HG03575 (cell line): ENCODE measurements around the gene SLC4A1.

Experiments
- ATAC-seq: cut with Tn5 transposase; IDR thresholded peaks from one replicate; pipeline ENCODE4 v1.9.1; 2021; ENCODE audit not compliant: unreplicated experiment, insufficient number of reproducible peaks, low FRiP score; ENCODE audit errors: extremely low read depth

The SLC4A1 gene

DNA sequence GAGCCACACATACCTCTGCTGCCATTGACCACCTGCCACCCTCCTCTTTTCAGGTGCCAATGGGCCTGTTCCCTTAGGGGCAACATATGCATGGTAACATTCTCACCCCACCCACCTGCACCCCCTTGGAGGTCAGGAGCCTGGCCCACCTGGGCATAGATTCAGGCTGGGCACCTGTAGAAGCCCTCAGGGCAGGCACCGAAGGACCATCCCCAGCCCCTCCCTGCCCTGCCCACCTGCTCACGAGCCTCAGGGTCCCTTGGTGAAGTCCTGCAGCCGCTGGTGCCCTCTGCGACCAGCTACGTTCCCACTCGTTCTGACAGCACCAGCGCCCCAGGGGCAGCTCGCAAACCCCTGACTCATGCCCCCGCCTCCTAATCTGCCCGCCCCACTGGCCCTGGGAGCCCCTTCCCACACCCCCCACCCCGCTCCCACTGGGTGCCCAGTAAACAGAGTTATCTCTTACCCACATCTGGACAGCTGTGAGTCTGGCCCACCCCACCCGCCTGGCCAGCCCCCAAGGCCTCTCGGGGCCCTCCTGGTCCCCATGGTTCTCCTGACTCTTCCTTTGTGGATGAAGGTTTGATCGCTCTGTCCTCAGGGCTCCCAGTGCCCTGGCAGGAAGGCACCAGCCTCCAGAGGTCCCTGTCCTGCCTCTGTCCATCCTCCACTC lies at the start of gene SLC4A1:
SLC4A1 (minus strand) TSS at position 318 of the 673 bp plus-strand sequence. CDS start 5,269 bp downstream, outside the sequence.
- no peak for ATAC-seq

DNA sequence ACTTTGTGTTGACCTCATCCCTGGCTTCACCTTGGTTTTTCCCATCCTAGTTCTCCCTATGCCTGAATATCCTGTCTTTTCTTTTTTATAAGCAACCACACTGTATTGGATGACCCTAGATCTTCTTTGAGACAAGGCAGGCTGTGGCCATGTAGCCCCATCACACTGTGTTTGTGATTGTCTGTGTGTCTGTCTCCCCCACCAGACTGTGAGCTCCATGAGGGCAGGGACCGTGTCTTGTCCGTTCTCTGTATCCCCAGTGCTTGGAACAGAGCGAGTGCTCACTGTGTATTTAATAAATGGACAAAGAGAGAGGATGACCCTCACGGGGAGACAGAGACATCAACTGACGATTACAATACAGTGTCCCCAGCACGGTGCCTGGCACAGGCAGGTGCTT lies 49.6 kb upstream of the SLC4A1 start:
- no peak for ATAC-seq

DNA sequence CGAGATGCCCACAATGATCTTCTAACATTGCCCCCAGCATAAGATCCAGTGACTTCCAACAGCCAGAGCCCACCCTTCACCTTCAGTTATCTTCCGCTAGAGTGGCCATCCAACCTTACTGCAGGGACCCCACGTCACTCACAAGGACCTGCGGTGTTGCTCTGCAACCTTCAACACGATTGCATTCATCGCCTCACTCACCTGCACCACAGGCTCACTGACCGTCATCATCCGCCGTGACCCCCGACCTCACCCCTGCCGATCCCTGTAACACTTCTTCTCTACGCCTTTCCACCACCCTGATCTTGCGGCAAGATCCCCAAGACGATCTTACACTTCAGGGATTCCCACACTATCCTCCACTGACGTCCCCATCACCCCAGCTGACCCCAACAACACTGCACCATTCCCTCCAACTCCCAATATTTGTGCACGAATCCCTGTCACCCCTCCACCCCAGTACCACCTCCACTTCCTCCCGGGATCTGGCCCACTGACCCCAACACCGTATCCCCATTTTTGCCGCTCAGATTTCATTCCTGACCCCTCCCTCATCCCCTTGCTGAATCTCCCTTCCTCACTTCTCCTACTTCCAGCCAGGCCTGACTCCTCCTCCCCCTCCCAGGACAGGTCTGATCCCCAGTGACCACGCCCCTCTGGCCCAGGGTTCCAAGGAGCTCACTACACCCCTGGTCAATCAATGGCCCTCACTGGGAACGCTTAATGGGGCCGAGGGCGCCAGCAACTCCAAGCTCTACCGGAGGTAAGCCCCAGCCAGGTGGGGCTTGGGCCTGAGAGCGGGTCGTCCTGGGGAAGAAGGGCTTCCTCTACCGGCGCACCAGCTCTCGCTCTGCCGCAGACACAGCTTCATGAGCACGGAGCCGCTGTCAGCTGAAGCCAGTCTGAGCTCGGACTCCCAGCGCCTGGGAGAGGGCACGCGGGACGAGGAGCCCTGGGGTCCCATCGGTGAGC lies 48.1 kb upstream of the SLC4A1 start:
- ATAC-seq, result no peak

DNA sequence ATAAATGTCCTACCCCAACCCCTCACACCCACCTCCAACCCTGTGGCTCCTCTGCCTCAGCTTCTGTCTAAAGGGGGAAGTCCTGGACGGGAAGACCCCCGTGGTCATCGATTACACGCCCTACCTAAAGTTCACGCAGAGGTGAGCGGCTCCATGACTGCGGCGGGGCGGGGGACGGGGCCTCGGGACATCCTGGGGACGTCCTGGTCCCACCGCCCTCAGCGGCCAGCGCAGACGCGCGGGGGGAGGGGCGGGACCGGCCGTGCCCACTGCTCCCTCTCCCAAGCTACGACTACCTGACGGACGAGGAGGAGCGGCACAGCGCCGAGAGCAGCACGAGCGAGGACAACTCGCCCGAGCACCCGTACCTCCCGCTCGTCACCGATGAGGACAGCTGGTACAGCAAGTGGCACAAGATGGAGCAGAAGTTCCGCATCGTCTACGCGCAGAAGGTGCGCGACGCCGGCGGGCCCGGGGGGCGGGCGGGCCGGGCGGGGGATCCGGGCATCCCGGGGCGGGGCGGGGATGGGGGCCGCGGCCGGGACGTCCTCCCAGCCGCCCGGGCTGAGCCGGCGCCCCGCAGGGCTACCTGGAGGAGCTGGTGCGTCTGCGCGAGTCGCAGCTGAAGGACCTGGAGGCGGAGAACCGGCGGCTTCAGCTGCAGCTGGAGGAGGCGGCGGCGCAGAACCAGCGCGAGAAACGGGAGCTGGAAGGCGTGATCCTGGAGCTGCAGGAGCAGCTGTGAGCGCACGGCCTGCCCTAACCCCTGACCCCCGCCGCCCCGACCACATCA lies 47.1 kb upstream of the SLC4A1 start:
- no peak for ATAC-seq

DNA sequence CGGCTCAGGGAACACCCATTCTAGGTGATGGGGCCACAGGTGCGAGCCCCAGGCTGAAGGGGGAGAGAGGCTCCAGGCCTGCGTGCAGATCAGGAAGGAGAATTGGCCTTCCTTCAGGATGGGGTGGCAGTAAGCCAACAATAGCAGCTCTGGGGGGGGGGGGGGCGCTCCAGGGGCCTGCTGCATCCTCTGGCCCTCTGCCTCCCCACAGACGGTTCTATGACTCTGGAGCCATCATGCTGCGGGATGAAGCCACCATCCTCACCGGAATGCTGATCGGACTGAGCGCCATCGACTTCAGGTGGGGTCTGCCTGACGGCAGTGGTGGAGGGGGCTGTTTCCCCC lies 46.6 kb upstream of the SLC4A1 start:
- ATAC-seq, result no peak

DNA sequence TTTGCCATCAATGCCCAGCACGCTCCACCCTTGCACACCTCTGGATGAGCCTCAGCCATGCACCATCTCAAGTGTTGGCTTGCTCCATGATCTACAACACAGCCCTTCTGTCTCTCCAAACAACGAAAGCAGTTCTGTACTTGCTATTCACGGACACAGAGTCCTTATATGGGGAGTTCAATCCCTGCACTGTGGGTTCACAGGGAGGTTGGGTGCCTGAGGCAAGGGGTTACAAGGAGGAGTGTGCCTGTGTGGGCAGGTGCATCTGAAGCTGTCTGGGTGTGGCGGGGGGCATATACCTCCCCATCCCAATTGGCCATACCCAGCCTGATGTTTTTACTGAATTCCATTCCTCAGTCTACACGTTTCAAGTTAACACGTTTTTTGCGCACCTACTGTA lies 46.1 kb upstream of the SLC4A1 start:
- no peak for ATAC-seq

DNA sequence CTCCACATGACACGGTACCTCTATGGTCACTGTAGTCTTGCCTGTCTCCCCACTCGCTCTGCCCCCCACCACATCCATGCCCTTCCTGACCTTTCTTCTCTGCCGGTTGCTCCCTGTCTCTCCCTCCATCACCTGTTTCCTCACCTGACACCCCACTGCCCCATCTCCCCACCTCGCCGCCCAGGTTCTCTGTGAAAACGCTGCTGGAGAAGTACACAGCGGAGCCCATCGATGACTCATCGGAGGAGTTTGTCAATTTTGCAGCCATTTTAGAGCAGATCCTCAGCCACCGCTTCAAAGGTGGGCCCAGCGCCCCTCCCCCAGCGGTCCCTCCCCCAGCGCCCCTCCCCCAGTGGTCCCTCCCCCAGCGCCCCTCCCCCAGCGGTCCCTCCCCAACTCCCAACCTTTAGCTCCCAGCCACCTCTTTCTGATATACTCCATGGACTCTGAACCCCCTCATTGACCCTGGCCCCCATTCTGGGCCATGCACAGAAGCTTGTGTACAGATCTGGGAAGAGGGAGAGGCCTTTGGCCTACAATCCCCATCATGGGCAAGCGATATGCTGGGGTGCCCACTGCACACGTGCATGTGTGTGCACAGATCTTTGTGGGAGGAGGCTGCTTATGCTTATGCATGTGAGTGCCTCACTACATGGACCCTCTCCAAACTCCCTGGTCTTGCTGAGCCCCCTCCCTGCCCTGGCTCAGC lies 44.6 kb upstream of the SLC4A1 start:
- no peak for ATAC-seq

DNA sequence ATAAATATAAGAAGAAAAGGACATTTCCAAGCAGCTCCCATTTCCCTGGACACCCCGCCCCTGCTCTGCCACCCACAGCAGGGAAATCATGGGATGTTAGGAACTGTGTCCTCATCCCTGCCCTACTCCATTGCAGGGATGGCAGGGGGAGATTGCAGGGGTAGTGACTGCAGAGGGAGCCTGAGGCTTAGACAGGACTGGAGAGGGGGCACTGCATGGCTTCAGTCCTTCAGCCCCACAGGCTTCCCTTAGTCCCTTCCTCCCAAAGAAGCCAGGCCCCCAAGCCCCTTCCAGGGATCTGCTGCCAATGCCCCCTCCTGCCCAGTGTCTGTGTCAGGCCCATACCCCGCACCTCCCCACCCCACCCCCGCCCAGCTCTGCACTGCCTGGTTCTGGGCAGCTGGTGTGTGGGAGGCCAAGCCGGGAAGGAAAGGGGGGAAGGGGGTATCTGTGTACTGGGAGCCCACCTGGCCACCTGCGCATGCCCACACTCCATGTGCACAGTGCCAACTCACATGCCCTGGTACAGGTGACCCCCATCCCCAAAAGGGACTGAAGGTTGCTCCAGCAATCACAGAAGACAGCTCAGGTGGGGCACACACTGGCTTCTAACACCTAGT lies 43.7 kb upstream of the SLC4A1 start:
- ATAC-seq, result no peak

DNA sequence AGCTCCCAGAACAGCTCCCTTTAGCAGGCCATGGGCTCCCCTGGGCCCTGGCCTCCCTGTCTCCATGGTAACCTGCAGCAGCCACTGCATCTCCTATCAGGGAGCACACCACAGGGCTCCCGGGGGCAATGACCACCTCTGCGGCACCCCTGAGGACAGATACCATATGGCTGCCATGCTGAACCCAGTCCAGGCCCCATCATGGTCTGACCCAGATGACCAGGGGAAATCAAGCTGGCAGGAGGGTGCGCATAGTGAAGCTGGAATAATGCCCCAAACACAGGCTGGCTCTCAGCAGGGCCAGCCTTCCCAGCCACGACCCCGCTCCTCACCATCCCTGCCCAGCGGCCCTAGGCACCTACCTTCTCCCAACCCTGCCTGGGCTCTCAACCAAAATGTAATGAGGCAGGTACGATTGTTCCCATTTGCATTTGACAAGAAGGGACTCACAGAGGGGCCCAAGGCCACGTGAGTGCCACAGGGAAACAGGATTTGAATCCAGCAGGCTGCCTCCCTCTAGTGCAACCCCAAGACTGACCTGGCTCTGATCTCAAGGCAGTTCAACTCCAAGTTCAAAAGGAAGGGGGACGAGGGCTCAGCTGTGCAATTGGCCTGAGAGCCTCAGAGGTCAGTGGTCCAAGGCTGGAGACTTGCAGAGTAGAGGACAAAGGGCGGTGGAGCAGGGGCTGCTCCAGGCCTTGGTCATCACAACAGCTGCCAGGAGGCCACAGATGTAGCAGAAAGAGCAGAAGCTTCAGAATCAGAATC lies 42.9 kb upstream of the SLC4A1 start:
- no peak for ATAC-seq

DNA sequence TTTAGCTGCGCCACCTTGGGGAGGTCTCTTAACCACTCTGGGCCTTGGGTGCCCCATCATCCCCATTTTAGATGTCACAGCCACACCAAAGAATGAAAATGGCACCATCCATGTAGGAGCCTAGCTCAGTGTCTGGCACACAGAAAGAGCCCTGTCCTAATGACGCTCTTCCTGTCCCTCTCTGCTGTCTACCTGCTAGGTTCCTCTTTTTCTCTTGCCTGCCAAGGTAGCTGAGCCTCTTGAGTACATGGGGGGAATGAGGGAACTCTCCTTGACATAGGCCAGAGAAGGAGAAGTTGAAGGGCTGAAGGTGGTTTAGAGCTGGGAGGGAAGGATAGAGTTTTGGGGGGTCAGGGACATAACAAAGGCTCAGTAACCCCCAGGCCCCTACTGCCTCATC lies 42.3 kb upstream of the SLC4A1 start:
- ATAC-seq, result no peak

DNA sequence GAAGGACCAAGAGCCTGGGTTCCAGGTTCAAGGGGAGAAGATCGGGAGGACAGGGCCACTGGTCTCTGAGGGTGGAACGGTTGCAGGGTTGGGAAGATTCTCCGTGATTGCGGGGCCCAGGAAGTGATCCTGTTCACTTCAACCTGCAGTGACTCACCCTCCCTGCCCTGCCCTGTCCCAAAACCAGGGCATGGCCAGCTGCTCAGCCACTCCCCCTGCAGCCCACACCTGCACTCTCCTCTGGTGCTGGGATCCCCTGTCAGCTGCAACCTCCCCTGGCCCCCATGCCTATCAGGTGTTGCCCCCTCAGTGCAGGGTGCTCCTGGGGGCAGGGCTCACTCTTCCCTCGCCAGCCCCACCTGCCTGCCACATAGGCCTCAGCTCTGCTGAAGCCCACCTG lies 41.5 kb upstream of the SLC4A1 start:
- no peak for ATAC-seq

DNA sequence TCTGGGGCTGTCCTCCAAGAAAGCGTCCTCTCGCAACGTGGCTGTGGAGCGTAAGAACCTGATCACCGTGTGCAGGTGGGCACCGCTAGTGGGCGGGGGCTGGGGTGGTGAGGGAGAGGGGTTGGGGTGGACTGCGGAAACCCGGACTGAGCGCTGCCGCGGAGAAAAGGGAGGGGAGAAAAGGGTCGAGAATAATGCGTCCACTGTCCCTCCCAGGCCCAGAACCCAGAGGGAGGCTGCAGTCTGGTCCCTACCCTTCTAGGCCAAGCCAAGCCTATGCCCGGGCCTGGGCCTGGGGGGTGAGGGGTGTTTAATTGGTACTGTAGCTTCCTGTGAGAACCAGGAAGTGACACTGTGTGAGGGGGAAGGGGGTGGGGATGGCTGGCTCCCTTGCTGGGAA lies 40.9 kb upstream of the SLC4A1 start:
- ATAC-seq, result no peak

DNA sequence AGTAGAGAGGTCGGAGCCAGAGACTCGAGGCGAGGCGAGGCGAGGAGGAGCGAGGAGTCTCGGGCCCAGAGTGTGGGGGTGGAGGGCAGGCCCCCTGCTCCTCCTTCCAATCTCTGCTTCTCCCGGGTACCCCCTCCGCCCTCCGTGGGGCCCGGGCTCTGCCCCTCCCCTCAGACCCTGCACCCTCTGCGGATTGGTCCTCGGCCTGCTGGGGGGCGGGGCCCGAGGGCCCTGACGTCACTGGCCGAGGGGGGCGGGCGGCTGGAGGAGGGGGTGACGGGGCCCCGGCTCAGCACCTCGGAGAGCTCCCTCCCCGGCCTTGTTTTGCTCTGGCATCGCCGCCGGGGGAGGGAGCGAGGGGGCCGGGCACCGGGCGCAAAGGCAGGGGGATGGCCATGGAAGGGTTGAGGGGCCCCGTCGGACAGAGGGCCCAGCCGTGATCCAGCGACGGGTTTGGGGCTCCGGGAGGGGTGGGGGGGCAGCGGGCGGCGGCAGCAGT lies 40.4 kb upstream of the SLC4A1 start, which contains the start of gene RUNDC3A:
RUNDC3A (plus strand) TSS at position 282 of the 499 bp plus-strand sequence. CDS start 232 bp downstream, outside the sequence.
- no peak for ATAC-seq

DNA sequence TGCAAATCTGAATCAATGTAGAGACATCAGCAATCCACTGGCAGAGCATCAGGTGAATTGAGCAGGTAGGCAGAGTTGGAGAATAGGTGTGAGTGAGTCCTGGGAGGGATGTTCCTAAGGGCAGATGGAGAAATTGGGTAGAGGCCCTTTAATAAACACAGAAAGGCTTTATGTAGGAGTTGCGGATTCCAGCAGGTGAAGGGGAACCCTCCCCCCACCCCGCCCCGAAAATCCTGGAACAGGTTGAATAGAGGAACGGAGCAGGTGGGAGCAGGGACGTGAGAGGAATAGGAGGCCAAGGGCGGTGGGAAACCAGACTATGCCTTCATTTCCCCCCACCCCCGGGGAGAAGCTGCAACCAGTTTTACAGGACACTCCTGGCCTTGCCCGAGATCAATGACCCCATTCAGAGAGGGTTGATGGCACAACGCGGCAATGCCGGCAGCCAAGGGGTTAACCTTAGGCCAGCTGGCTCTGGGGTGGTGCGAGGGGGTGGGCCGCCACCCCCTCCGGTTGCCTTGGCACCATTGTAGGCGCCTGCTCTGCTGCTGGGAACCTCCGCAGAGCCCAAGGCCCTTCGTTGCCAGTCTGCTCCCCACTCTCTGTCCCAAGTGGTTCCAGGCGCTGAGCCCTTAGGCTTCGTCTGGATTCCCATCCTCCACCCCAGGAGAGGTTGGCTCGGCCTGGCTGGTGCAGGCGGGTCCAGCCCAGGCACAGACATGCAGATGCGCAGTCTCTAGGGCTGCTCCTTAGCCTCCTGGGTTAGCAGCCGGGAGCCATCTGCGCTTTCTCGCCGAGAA lies 39.7 kb upstream of the SLC4A1 start:
- no peak for ATAC-seq

DNA sequence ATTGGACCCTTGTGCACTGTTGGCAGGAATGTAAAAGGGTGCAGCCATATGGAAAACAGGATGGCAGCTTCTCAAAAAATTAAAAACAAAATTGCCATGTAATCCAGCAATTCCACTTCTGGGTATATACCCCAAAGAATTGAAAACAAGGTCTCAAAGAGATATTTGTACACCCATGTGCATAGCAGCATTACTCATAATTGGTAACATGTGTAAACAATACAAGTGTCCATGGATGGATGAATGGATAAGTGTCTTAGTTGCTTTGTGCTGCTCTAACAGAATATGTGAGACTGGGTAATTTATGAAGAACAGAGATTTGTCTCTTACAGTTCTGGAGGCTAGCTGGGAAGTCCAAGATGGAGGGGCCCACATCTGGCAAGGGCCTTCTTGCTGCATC lies 36.7 kb upstream of the SLC4A1 start:
- ATAC-seq, result no peak

DNA sequence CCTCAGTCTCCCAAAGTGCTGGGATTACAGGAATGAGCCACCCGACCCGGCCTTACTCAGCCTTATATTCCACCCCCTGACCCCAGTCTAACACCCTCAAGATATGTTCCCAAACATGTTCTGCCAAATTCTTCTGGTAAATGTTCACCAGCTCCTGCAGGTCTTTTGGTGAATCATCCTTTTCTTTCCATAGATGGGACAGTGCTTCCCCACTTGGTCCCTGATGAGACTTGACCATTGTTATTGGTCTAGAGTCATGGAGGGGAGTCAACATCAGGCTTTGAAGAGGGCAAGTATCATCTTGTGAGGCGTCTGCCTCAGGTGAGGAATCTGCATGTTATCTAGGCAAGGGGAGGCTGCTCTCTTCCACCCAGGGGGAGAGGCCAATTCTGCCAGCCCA lies 30.0 kb upstream of the SLC4A1 start:
- no peak for ATAC-seq
